ENCODE data around the gene CPS1. TPM values are rescaled to one million over a fixed set of nuclear protein-coding genes. Genes with fewer than 3 reads are reported as not detected.

CPS1 gene
- total and polyA plus RNA-seq, 2 donors (not counting 3 experiments of a cell fraction or from before 2014, with no cell fraction given) = 0.18 to 0.53 TPM

DNA sequence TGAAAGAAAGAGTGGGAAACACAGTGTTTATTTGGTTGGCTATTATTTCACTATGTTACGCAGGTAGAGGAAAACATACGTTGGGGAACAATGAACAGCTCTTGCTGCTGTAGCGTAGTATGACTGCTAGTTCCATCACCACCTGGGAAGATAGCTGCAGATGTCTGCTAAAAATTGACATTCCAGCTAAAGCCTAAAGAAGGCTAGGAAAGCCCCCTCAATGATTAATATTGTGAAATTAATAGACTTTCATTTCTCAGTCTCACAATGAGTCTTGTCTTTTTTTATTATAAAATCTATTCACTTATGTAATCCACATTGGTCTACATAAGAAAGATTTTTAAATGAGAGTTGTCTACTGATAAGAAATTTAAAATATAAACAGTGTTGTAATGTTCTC, 165.7 kb downstream of the CPS1 start:
- H3K27me3 ChIP-seq (ENCODE audit: control insufficient read depth in 2 of 2, insufficient read depth in 2 of 2, low read length in 2 of 2) = no peaks in the 10 kb centered on the region
- no peak overlapping the region for H2AFZ ChIP-seq (ENCODE audit: low read depth, low read length)
- ChIA-PET CTCF (no interaction called here), POLR2A (no interaction called here)
- intact Hi-C loops (cut with micrococcal nuclease) (no loop called here), dilution Hi-C loops (cut with MboI; ENCODE audit: extremely low pct_ligation_motif_present, low sequenced_read_pairs) (no loop called here)
- TF ChIP-seq POLR2AphosphoS5 (IDR thresholded peaks at IDR 0.05; ENCODE audit: insufficient read depth, low read depth, low read length) = no peak
- H3K4me1 ChIP-seq (ENCODE audit: control insufficient read depth, extremely low read depth, insufficient read depth, low read length) = no peaks in the 10 kb centered on the region
- DNase-seq (ENCODE audit: low read depth, low spot score) (no peak), FAIRE-seq (no peak)
- no peak overlapping the region for H3K4me2 ChIP-seq (ENCODE audit: insufficient read depth, low read length)
- no peak overlapping the region for H3K4me3 ChIP-seq (replicated peaks in 1 of 3; ENCODE audit: insufficient read depth in 1 of 3, low read depth in 1 of 3, low read length in 3 of 3)
- H3K9ac ChIP-seq (replicated peaks; ENCODE audit: extremely low read depth, insufficient read depth, low read length) = no peak overlapping the region
- H3K9me3 ChIP-seq (replicated peaks; ENCODE audit: control insufficient read depth, insufficient read depth, low read length) = no peaks in the 10 kb centered on the region
- BruUV-seq (replicated peaks) = no TSS peak
- H4K20me1 ChIP-seq (replicated peaks; ENCODE audit: control insufficient read depth, extremely low read depth, insufficient read depth, low read length) = no peaks in the 10 kb centered on the region
- H3K9me1 ChIP-seq (replicated peaks; ENCODE audit: control insufficient read depth, extremely low read depth, insufficient read depth, low read length) = no peaks in the 10 kb centered on the region
- H3K79me2 ChIP-seq (ENCODE audit: control insufficient read depth, insufficient read depth, low read length) = no peaks in the 10 kb centered on the region
- no peak overlapping the region for H3K27ac ChIP-seq (ENCODE audit: insufficient read depth, low read depth, low read length)
- no peaks in the 10 kb centered on the region for H3K36me3 ChIP-seq (ENCODE audit: control insufficient read depth in 2 of 2, extremely low read depth in 1 of 2, insufficient read depth in 2 of 2, low read length in 2 of 2)

DNA sequence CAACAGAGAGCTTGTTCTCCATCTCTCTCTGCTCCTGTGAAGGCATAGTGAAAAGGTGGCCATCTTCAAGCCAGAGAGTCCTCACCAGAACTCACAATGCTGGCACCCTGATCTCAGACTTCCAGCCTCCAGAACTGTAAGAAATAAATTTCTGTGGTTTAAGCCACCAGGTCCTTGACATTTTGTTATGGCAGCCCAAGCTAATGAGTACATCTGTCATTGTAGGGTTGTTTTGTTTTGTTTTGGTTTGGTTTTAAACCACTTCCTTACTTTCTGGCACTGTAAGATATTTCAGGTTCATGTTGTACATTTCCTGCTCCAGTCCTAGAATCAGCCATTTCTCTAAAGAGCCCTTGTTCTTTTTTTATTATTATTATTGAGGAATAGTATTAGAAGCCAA, 171.2 kb downstream of the CPS1 start:
- intact Hi-C loops (cut with micrococcal nuclease) = no loop called here
- DNase-seq (ENCODE audit: low read depth, low spot score) (no peak), FAIRE-seq (no peak)
- Histone ChIP-seq H3K27ac (ENCODE audit: insufficient read depth, low read depth, low read length) (no peak overlapping the region), H3K4me1 (ENCODE audit: control insufficient read depth, extremely low read depth, insufficient read depth, low read length) (no peaks in the 10 kb centered on the region), H3K9me3 (replicated peaks; ENCODE audit: control insufficient read depth, insufficient read depth, low read length) (no peaks in the 10 kb centered on the region), H4K20me1 (replicated peaks; ENCODE audit: control insufficient read depth, extremely low read depth, insufficient read depth, low read length) (no peaks in the 10 kb centered on the region), H3K79me2 (ENCODE audit: control insufficient read depth, insufficient read depth, low read length) (no peaks in the 10 kb centered on the region), H3K4me3 (replicated peaks in 1 of 3; ENCODE audit: insufficient read depth in 1 of 3, low read depth in 1 of 3, low read length in 3 of 3) (no peak overlapping the region), H3K9ac (replicated peaks; ENCODE audit: extremely low read depth, insufficient read depth, low read length) (no peak overlapping the region), H3K4me2 (ENCODE audit: insufficient read depth, low read length) (no peak overlapping the region), H3K9me1 (replicated peaks; ENCODE audit: control insufficient read depth, extremely low read depth, insufficient read depth, low read length) (no peaks in the 10 kb centered on the region), H3K36me3 (ENCODE audit: control insufficient read depth in 2 of 2, extremely low read depth in 1 of 2, insufficient read depth in 2 of 2, low read length in 2 of 2) (no peaks in the 10 kb centered on the region), H2AFZ (ENCODE audit: low read depth, low read length) (no peak overlapping the region), H3K27me3 (ENCODE audit: control insufficient read depth in 2 of 2, insufficient read depth in 2 of 2, low read length in 2 of 2) (no peaks in the 10 kb centered on the region)
- dilution Hi-C loops (cut with MboI; ENCODE audit: extremely low pct_ligation_motif_present, low sequenced_read_pairs) = no loop called here
- CTCF ChIA-PET = no interaction called here
- no TSS peak for BruUV-seq (replicated peaks)
- TF ChIP-seq, protein P1, sequence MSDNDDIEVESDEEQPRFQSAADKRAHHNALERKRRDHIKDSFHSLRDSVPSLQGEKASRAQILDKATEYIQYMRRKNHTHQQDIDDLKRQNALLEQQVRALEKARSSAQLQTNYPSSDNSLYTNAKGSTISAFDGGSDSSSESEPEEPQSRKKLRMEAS (IDR thresholded peaks at IDR 0.05; ENCODE audit: insufficient read depth, insufficient read length) = no peak
- no peak for TF ChIP-seq MYC (IDR thresholded peaks at IDR 0.05; ENCODE audit: low read depth, low read length)
- POLR2A ChIA-PET = no interaction called here

Other genes with a start within 250 kb of the CPS1 start
- gene MYL1, start 241.4 kb upstream of the CPS1 start, total RNA-seq = not detected in 2 replicates
- not detected in 2 replicates for gene MYL1, start 241.4 kb upstream of the CPS1 start, polyA plus RNA-seq
- 24.2 and 29.7 TPM in 2 replicates for gene LANCL1, start 79.8 kb upstream of the CPS1 start, total RNA-seq
- 19.6 and 22.9 TPM in 2 replicates for gene LANCL1, start 79.8 kb upstream of the CPS1 start, polyA plus RNA-seq